Measurements from ENCODE around the gene SEMA7A. TPM values are rescaled to one million over a fixed set of nuclear protein-coding genes. Genes with fewer than 3 reads are reported as not detected.

SEMA7A gene
- total and polyA plus RNA-seq, 9 of the 15 experiments (the other 6 are each of a cell fraction or from before 2014, with no cell fraction given), result 0.04 to 8.2 (median 5.4) TPM; not detected in 1

GRCh38 chr15:74422265-74422651, 11.5 kb downstream of the SEMA7A start (continued):
- TF ChIP-seq ETV6 (IDR thresholded peaks at IDR 0.05; ENCODE audit: borderline replicate concordance in 1 of 2, low read depth in 2 of 2, low read length in 1 of 2) (no peak), ETV6 (CRISPR knock-in tag; IDR thresholded peaks at IDR 0.05; ENCODE audit: borderline replicate concordance) (no peak), PHTF2 (CRISPR knock-in tag; IDR thresholded peaks at IDR 0.05) (no peak)

- FAIRE-seq (no peak), ATAC-seq (no peak), DNase-seq (ENCODE audit: extremely low read depth in 1 of 4, low spot score in 3 of 4) (no peak)
- Histone ChIP-seq H3K36me3 (ENCODE audit: control insufficient read depth, insufficient read depth, low read length) (peaks cover 46% of the 10 kb centered on the region), H4K20me1 (replicated peaks; ENCODE audit: control insufficient read depth, insufficient read depth, low read length) (peaks cover 34% of the 10 kb centered on the region), H3K79me2 (ENCODE audit: control insufficient read depth, insufficient read depth, low read length) (peaks cover 81% of the 10 kb centered on the region), H3K9me3 (replicated peaks; ENCODE audit: control insufficient read depth, insufficient read depth, low read depth, low read length) (no peaks in the 10 kb centered on the region), H2AFZ (ENCODE audit: low read depth, low read length) (no peak overlapping the region), H3K4me2 (ENCODE audit: insufficient read depth, low read length) (no peak overlapping the region), H3K27ac (ENCODE audit: extremely low read depth, low read depth, low read length) (no peak overlapping the region), H3K4me3 (no peak overlapping the region), H3K4me1 (replicated peaks in 1 of 2; ENCODE audit: control insufficient read depth in 2 of 2, insufficient read depth in 2 of 2, low read length in 2 of 2) (peaks cover 52 to 69% of the 10 kb centered on the region in 2 experiments), H3K9ac (ENCODE audit: insufficient read depth in 1 of 2, low read depth in 2 of 2, low read length in 2 of 2) (peak overlapping the region in 1 of 2 experiments; percentile 82; a peak in 2 of 4 replicates), H3K27me3 (ENCODE audit: control insufficient read depth in 2 of 2, insufficient read depth in 2 of 2, low read length in 2 of 2) (no peaks in the 10 kb centered on the region), H3K9me1 (ENCODE audit: control insufficient read depth, insufficient read depth, low read length) (peaks cover 8% of the 10 kb centered on the region)
- TF ChIP-seq ZBTB7A (IDR thresholded peaks at IDR 0.05; ENCODE audit: borderline replicate concordance, control insufficient read depth, low read depth, low read length) (no peak), ZNF695 (CRISPR knock-in tag; IDR thresholded peaks at IDR 0.05) (no peak), ZBTB34 (CRISPR knock-in tag; IDR thresholded peaks at IDR 0.05) (no peak), SETDB1 (IDR thresholded peaks at IDR 0.05; ENCODE audit: low read length) (no peak), COPS2 (conservative IDR thresholded peaks at IDR 0.05) (no peak), KLF1 (tag; IDR thresholded peaks at IDR 0.05) (no peak), TGIF2 (CRISPR knock-in tag; IDR thresholded peaks at IDR 0.05) (no peak), SREBF1 (IDR thresholded peaks at IDR 0.05; ENCODE audit: borderline replicate concordance, low read depth, low read length) (no peak), CREBBP (IDR thresholded peaks at IDR 0.05; ENCODE audit: low read depth, low read length) (no peak), ARID3B (CRISPR knock-in tag; IDR thresholded peaks at IDR 0.05; ENCODE audit: borderline replicate concordance) (no peak), E2F3 (CRISPR knock-in tag; IDR thresholded peaks at IDR 0.05) (no peak), GMEB1 (CRISPR knock-in tag; IDR thresholded peaks at IDR 0.05) (no peak), MAFK (IDR thresholded peaks at IDR 0.05; ENCODE audit: low read length) (no peak)
- intact Hi-C loops (cut with micrococcal nuclease) (no loop called here), in situ Hi-C loops (cut with MboI) (no loop called here)
- ChIA-PET POLR2A (interaction anchor here (1.3 kb wide), 1 partner anchor 9 kb away, joined by 6 read pairs; no protein-coding TSS in a partner anchor), CTCF (ENCODE audit: low intra/inter-chr PET ratio) (interaction anchor here (0.5 kb wide), 1 partner anchor 77 kb away, joined by 3 read pairs; no protein-coding TSS in a partner anchor)
- no TSS peak for BruUV-seq (replicated peaks)
- WGBS (ENCODE audit: insufficient coverage, low coverage, missing lambda C conversion rate), result 84% methylated on average over 20 of the region's 20 CpGs
Measured at GRCh38 chr15:74421302-74422245, 12.2 kb downstream of the SEMA7A start.

All from K562 (cell line).